Measurements from ENCODE around the gene ZNF750.

GRCh38 chr17:82831818-82832200, 8.0 kb downstream of the ZNF750 start:
- TF ChIP-seq, protein P1, sequence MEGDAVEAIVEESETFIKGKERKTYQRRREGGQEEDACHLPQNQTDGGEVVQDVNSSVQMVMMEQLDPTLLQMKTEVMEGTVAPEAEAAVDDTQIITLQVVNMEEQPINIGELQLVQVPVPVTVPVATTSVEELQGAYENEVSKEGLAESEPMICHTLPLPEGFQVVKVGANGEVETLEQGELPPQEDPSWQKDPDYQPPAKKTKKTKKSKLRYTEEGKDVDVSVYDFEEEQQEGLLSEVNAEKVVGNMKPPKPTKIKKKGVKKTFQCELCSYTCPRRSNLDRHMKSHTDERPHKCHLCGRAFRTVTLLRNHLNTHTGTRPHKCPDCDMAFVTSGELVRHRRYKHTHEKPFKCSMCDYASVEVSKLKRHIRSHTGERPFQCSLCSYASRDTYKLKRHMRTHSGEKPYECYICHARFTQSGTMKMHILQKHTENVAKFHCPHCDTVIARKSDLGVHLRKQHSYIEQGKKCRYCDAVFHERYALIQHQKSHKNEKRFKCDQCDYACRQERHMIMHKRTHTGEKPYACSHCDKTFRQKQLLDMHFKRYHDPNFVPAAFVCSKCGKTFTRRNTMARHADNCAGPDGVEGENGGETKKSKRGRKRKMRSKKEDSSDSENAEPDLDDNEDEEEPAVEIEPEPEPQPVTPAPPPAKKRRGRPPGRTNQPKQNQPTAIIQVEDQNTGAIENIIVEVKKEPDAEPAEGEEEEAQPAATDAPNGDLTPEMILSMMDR (tag by site-specific recombination; IDR thresholded peaks at IDR 0.05): no peak
- no peak for TF ChIP-seq IKZF3 (tag by site-specific recombination; IDR thresholded peaks at IDR 0.05)
- TF ChIP-seq ZNF211 (tag by site-specific recombination; IDR thresholded peaks at IDR 0.05; ENCODE audit: low read depth): no peak

All from HEK293 (cell line).